PC-9 (cell line): Measurements from ENCODE around the gene PSMD14. TPM values are rescaled to one million over a fixed set of nuclear protein-coding genes. Genes with fewer than 3 reads are reported as not detected.
"Not testable (repeated sequence)": the region's sequence is repeated elsewhere in the genome, so short reads cannot be mapped to it uniquely, and the experiment has no call there.

ENCODE experiments used
- BruUV-seq: library from RNA; stranded (reverse); fragments of 400-500 nt; replicated peaks from 2 replicates; lab custom pipeline; 2021; lab: Mats Ljungman, UMichigan
- CTCF ChIA-PET: fragments of 300-600 bp; sonication (Branson Sonifier 250); formaldehyde crosslinking; loops from one replicate; lab custom pipeline; 2022; ENCODE audit warnings: antibody characterized with exemption; lab: Charles Lee
- POLR2A ChIA-PET: fragments of 300-600 bp; sonication (Branson Sonifier 250); formaldehyde crosslinking; loops from one replicate; lab custom pipeline; 2022; ENCODE audit warnings: antibody characterized with exemption; ENCODE audit not compliant: unreplicated experiment; lab: Charles Lee
- DNase-seq, 2 experiments: peaks; one replicate each; pipeline versions ENCODE4 v3.0.0 to v3.0.0-alpha.2; 2015 to 2022; ENCODE audit warnings: mixed read lengths in 1 of 2
- H2AFZ ChIP-seq: fragments of 200-600 bp; sonication (generic); 2 replicates; pipeline ENCODE4 v1.8.1; 2017; ENCODE audit warnings: antibody characterized with exemption
- H3F3A ChIP-seq: fragments of 200-600 bp; sonication (generic); 2 replicates; pipeline ENCODE4 v1.8.1; 2017; ENCODE audit warnings: antibody characterized with exemption, mild to moderate bottlenecking, low read depth; ENCODE audit not compliant: insufficient read depth
- H3K27ac ChIP-seq: fragments of 200-600 bp; sonication (generic); 2 replicates; pipeline ENCODE4 v1.6.1; 2016; ENCODE audit warnings: mixed run types
- H3K27me3 ChIP-seq: fragments of 200-600 bp; sonication (generic); 2 replicates; pipeline ENCODE4 v1.6.1; 2016; ENCODE audit warnings: low read depth, mixed run types; ENCODE audit not compliant: insufficient read depth
- H3K36me3 ChIP-seq: fragments of 200-600 bp; sonication (generic); 2 replicates; pipeline ENCODE4 v1.6.1; 2016; ENCODE audit warnings: low read depth, mixed run types
- H3K4me1 ChIP-seq: fragments of 200-600 bp; sonication (generic); replicated peaks from 2 replicates; pipeline ENCODE4 v1.6.1; 2016; ENCODE audit warnings: mixed run types; ENCODE audit not compliant: insufficient read depth
- H3K4me2 ChIP-seq: fragments of 200-600 bp; sonication (generic); 2 replicates; pipeline ENCODE4 v1.6.1; 2017; ENCODE audit warnings: mixed run types
- H3K4me3 ChIP-seq: fragments of 200-600 bp; sonication (generic); 2 replicates; pipeline ENCODE4 v1.6.1; 2016; ENCODE audit warnings: mixed run types
- H3K79me2 ChIP-seq: fragments of 200-600 bp; sonication (generic); 2 replicates; pipeline ENCODE4 v1.6.1; 2017; ENCODE audit warnings: low read depth, mixed run types
- H3K9me2 ChIP-seq: fragments of 200-600 bp; sonication (generic); 2 replicates; pipeline ENCODE4 v1.8.1; 2017; ENCODE audit warnings: mild to moderate bottlenecking; ENCODE audit not compliant: insufficient read depth
- H3K9me3 ChIP-seq: fragments of 200-600 bp; sonication (generic); 2 replicates; pipeline ENCODE4 v1.8.1; 2016; ENCODE audit warnings: low read depth; ENCODE audit not compliant: insufficient read depth
- H4K20me1 ChIP-seq: fragments of 200-600 bp; sonication (generic); 2 replicates; pipeline ENCODE4 v1.8.1; 2017; ENCODE audit not compliant: insufficient read depth
- EZH2 ChIP-seq: fragments of 200-600 bp; sonication (generic); IDR thresholded peaks from 2 replicates; pipeline ENCODE4 v1.8.0; 2017; ENCODE audit warnings: antibody characterized with exemption, low read depth
- intact Hi-C: fragments of 100-400 bp; cut with micrococcal nuclease; formaldehyde crosslinking; loops from one replicate; pipeline ENCODE4 v1.10.0; 2022; ENCODE audit not compliant: unreplicated experiment
- total RNA-seq: library from RNA; stranded (reverse); gene quantifications from 2 replicates; pipeline ENCODE4 v1.2.3, GENCODE V29; 2021
- TF ChIP-seq, protein P1 (sequence below): fragments of 200-600 bp; sonication (generic); conservative IDR thresholded peaks from 2 replicates; pipeline ENCODE4 v1.6.1; 2017; ENCODE audit warnings: mixed run types, antibody characterized with exemption, mild to moderate bottlenecking, moderate library complexity

Gene PSMD14
- total RNA-seq, 1 experiment from 2014 or later, result 58.8 TPM

DNA sequence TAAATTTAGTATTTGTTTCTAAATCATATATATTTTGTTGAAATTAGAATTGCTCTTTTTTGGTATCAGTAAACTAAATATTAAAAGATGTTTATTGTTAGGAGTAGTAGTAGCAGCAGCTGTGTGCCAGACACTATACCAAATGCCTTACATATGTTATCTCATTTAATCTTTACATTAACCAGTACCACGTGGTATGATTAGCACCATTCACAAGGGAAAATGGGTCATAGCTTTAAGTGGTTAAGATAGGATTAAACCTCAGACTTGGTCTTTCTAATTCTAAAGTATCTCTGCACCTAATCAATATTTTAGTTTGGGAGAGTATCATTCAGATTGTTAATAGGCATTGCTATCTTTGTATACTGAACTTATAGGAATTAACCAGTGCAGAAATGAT lies 29.0 kb downstream of the PSMD14 start:
- Histone ChIP-seq H3K4me2 (no peak overlapping the region), H3K36me3 (no peaks in the 10 kb centered on the region), H3K4me1 (no peaks in the 10 kb centered on the region), H3K9me3 (no peaks in the 10 kb centered on the region), H3K79me2 (peaks cover 39% of the 10 kb centered on the region), H3K4me3 (no peak overlapping the region), H3K9me2 (no peaks in the 10 kb centered on the region), H3F3A (no peaks in the 10 kb centered on the region), H3K27ac (no peak overlapping the region), H2AFZ (no peak overlapping the region), H3K27me3 (no peaks in the 10 kb centered on the region), H4K20me1 (no peaks in the 10 kb centered on the region)
- CTCF ChIA-PET, result no interaction called here
- POLR2A ChIA-PET, result no interaction called here
- no TSS peak for BruUV-seq
- intact Hi-C loops, result no loop called here
- TF ChIP-seq EZH2, result no peak
- TF ChIP-seq, protein P1, sequence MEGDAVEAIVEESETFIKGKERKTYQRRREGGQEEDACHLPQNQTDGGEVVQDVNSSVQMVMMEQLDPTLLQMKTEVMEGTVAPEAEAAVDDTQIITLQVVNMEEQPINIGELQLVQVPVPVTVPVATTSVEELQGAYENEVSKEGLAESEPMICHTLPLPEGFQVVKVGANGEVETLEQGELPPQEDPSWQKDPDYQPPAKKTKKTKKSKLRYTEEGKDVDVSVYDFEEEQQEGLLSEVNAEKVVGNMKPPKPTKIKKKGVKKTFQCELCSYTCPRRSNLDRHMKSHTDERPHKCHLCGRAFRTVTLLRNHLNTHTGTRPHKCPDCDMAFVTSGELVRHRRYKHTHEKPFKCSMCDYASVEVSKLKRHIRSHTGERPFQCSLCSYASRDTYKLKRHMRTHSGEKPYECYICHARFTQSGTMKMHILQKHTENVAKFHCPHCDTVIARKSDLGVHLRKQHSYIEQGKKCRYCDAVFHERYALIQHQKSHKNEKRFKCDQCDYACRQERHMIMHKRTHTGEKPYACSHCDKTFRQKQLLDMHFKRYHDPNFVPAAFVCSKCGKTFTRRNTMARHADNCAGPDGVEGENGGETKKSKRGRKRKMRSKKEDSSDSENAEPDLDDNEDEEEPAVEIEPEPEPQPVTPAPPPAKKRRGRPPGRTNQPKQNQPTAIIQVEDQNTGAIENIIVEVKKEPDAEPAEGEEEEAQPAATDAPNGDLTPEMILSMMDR, result no peak
- DNase-seq, result no peak

DNA sequence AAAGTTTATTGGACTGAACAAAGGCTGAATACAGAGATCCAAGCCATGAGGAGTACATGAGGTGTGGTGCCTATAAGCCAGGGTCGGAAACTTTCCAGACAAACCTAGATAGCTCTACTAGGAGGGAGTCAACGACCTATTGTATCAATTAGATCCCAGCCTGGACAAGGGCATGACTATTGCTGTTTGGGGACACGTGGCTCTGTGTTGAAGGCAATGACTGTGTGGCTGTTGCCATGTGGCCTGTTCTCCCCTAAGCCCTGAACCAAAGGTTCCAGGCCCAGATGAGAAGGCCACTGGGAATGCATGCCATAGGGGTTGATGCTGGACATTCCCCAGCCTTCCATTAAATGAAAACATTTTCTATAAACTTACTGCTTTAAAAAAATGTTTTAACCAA lies 31.3 kb downstream of the PSMD14 start:
- POLR2A ChIA-PET, BruUV-seq, H3K27me3 ChIP-seq, DNase-seq, H2AFZ ChIP-seq, H3F3A ChIP-seq, H3K4me2 ChIP-seq, intact Hi-C loops, H3K4me1 ChIP-seq, H3K27ac ChIP-seq, H3K9me2 ChIP-seq, CTCF ChIA-PET, H3K36me3 ChIP-seq, H3K9me3 ChIP-seq, H4K20me1 ChIP-seq, H3K4me3 ChIP-seq: not testable (repeated sequence)
- H3K79me2 ChIP-seq, result peaks cover 47% of the 10 kb centered on the region

DNA sequence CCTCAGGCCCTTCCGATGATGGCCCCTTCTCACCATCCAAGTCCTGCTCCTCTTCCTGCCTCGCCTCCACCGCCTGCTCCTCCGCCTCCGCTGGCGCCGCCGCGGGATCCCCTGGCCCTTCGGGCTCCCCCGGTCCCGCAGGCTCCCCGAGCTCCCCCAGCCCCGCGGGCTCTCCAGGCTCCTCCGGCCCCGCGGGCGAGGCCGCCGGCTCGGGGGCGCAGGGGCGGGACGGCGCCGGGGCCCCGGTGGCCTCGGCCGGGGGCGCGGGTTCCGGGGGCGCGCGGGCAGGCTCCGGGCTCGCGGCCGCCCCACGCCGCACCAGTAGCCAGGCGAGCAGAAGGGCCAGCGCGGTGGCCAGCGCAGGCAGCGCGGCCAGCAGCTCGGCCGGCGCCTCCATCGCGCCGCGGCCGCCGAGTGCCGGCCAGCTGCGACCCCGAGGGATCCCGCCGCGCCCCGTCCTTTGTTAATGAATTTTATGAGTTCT lies 32.7 kb downstream of the PSMD14 start:
- peaks cover 52% of the 10 kb centered on the region for H3K79me2 ChIP-seq
- H3K9me3 ChIP-seq, intact Hi-C loops, H3K4me3 ChIP-seq, H3K4me2 ChIP-seq, H3K36me3 ChIP-seq, H3K27ac ChIP-seq, BruUV-seq, H3K9me2 ChIP-seq, H4K20me1 ChIP-seq, DNase-seq, H3K4me1 ChIP-seq, POLR2A ChIA-PET, H3F3A ChIP-seq, H2AFZ ChIP-seq, H3K27me3 ChIP-seq: not testable (repeated sequence)
- CTCF ChIA-PET, result interaction anchor here (0.7 kb wide), 1 partner anchor 139 kb away, joined by 7 read pairs; no protein-coding TSS in a partner anchor

DNA sequence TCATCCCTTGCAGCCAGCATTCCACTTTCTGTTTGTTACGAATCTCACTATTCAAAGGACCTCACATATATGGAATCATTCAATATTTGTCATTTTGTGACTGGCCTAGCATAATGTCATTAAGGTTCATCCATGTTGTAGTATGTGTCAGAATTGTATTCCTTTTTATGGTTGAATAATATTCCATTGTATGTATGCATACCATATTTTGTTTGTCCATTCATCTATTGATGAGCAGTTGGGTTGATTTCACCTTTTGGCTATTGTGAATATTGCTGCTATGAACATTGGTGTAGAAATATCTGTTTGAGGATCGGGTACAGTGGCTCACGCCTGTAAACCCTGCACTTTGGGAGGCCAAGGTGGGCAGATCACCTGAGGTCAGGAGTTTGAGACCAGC lies 35.0 kb downstream of the PSMD14 start:
- Histone ChIP-seq H3K9me2 (no peaks in the 10 kb centered on the region), H4K20me1 (0 out of 2 replicates have a peak, but pooled peaks cover 4% of the 10 kb centered on the region), H3K4me2 (no peak overlapping the region), H3K27ac (no peak overlapping the region), H3F3A (no peaks in the 10 kb centered on the region), H2AFZ (no peak overlapping the region), H3K4me1 (no peaks in the 10 kb centered on the region), H3K4me3 (no peak overlapping the region), H3K27me3 (no peaks in the 10 kb centered on the region), H3K36me3 (no peaks in the 10 kb centered on the region), H3K79me2 (peaks cover 59% of the 10 kb centered on the region), H3K9me3 (no peaks in the 10 kb centered on the region)
- no peak for DNase-seq
- POLR2A ChIA-PET, result no interaction called here
- intact Hi-C loops, result no loop called here
- no peak for TF ChIP-seq EZH2
- TF ChIP-seq, protein P1, result no peak
- CTCF ChIA-PET, result no interaction called here
- no TSS peak for BruUV-seq
